MM.1S (cell line): Measurements from ENCODE around the gene OR5D18.
"Not testable (repeated sequence)": the region's sequence is repeated elsewhere in the genome, so short reads cannot be mapped to it uniquely, and the experiment has no call there.

ENCODE experiments used
- DNase-seq: peaks from one replicate; pipeline ENCODE4 v3.0.0-alpha.2; 2015
- H2AFZ ChIP-seq: fragments of 300-600 bp; sonication (generic); 2 replicates; pipeline ENCODE4 v1.6.0; 2016; ENCODE audit warnings: antibody characterized with exemption, low read length
- H3F3A ChIP-seq: fragments of 300-600 bp; sonication (generic); 2 replicates; pipeline ENCODE4 v1.6.1; 2016; ENCODE audit warnings: mild to moderate bottlenecking, antibody characterized with exemption, low read length, moderate library complexity, mixed read lengths; ENCODE audit not compliant: insufficient read depth
- H3K27ac ChIP-seq: fragments of 300-600 bp; sonication (generic); 2 replicates; pipeline ENCODE4 v1.5.1; 2016; ENCODE audit warnings: mild to moderate bottlenecking, low read length
- H3K27me3 ChIP-seq: fragments of 300-600 bp; sonication (generic); replicated peaks from 2 replicates; pipeline ENCODE4 v1.6.0; 2016; ENCODE audit warnings: low read length; ENCODE audit not compliant: insufficient read depth
- H3K36me3 ChIP-seq: fragments of 300-600 bp; sonication (generic); replicated peaks from 2 replicates; pipeline ENCODE4 v1.6.1; 2016; ENCODE audit warnings: mild to moderate bottlenecking, low read length, mixed read lengths; ENCODE audit not compliant: insufficient read depth
- H3K4me1 ChIP-seq: fragments of 300-600 bp; sonication (generic); 2 replicates; pipeline ENCODE4 v1.6.1; 2016; ENCODE audit warnings: low read length, mixed read lengths
- H3K4me2 ChIP-seq: fragments of 300-600 bp; sonication (generic); 2 replicates; pipeline ENCODE4 v1.6.0; 2016; ENCODE audit warnings: low read depth, low read length
- H3K4me3 ChIP-seq: fragments of 300-600 bp; sonication (generic); 2 replicates; pipeline ENCODE4 v1.5.1; 2016; ENCODE audit warnings: low read length, mixed read lengths
- H3K79me2 ChIP-seq: fragments of 300-600 bp; sonication (generic); 2 replicates; pipeline ENCODE4 v1.6.1; 2016; ENCODE audit warnings: mixed run types, low read length, mixed read lengths
- H3K9ac ChIP-seq: fragments of 300-600 bp; sonication (generic); 2 replicates; pipeline ENCODE4 v1.6.1; 2016; ENCODE audit warnings: low read length, mixed read lengths
- H3K9me2 ChIP-seq: fragments of 300-600 bp; sonication (generic); replicated peaks from 2 replicates; pipeline ENCODE4 v1.6.1; 2016; ENCODE audit warnings: mild to moderate bottlenecking, low read length, mixed read lengths; ENCODE audit not compliant: insufficient read depth
- H3K9me3 ChIP-seq: fragments of 300-600 bp; sonication (generic); replicated peaks from 2 replicates; pipeline ENCODE4 v1.6.1; 2016; ENCODE audit warnings: mild to moderate bottlenecking, low read length, mixed read lengths; ENCODE audit not compliant: insufficient read depth
- H4K20me1 ChIP-seq: fragments of 300-600 bp; sonication (generic); 2 replicates; pipeline ENCODE4 v1.6.1; 2016; ENCODE audit warnings: mild to moderate bottlenecking, low read length, moderate library complexity, mixed read lengths; ENCODE audit not compliant: insufficient read depth
- EZH2 ChIP-seq: fragments of 300-600 bp; sonication (generic); optimal IDR thresholded peaks from 2 replicates; pipeline ENCODE3; 2017; ENCODE audit warnings: low read depth, mild to moderate bottlenecking, antibody characterized with exemption, low read length, mixed read lengths
- EZH2phosphoT487 ChIP-seq: fragments of 300-600 bp; sonication (generic); IDR thresholded peaks from 2 replicates; pipeline ENCODE4 v1.6.1; 2018; ENCODE audit warnings: antibody characterized with exemption, low read length
- TF ChIP-seq, protein P1 (sequence below): fragments of 300-600 bp; sonication (generic); IDR thresholded peaks from 2 replicates; pipeline ENCODE4 v1.5.1; 2016; ENCODE audit warnings: antibody characterized with exemption, low read length, mixed read lengths

OR5D18 gene

DNA sequence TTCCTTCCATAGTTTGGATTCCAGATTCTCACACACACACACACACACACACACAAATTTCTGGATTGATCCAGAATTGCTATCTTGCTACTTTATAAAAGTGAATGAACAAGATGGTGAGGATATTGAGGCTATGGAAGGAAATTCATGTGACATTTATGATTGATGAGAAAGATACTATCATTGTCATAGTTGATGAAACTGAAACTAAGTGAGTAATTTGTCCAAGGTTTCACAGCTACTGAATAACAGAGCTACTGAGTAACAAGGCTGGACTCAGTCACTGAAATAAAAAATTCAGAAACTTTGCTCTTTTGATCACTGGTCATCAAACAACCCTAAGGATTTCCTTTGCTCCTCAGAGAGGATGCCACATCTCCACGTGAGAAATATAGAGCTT lies 35.3 kb downstream of the OR5D18 start:
- DNase-seq = peak; percentile 80
- H3K79me2 ChIP-seq = no peaks in the 10 kb centered on the region
- H3K4me1 ChIP-seq = peaks cover 25% of the 10 kb centered on the region
- TF ChIP-seq EZH2 (no peak), EZH2phosphoT487 (no peak)
- TF ChIP-seq, protein P1, sequence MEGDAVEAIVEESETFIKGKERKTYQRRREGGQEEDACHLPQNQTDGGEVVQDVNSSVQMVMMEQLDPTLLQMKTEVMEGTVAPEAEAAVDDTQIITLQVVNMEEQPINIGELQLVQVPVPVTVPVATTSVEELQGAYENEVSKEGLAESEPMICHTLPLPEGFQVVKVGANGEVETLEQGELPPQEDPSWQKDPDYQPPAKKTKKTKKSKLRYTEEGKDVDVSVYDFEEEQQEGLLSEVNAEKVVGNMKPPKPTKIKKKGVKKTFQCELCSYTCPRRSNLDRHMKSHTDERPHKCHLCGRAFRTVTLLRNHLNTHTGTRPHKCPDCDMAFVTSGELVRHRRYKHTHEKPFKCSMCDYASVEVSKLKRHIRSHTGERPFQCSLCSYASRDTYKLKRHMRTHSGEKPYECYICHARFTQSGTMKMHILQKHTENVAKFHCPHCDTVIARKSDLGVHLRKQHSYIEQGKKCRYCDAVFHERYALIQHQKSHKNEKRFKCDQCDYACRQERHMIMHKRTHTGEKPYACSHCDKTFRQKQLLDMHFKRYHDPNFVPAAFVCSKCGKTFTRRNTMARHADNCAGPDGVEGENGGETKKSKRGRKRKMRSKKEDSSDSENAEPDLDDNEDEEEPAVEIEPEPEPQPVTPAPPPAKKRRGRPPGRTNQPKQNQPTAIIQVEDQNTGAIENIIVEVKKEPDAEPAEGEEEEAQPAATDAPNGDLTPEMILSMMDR = no peak
- peak overlapping the region; percentile 19; the same call in 1 of the 2 replicates for H3K4me2 ChIP-seq
- no peak overlapping the region for H3K4me3 ChIP-seq
- no peaks in the 10 kb centered on the region for H3K9me2 ChIP-seq
- H3K27ac ChIP-seq = peak overlapping the region; percentile 57
- H4K20me1 ChIP-seq = no peaks in the 10 kb centered on the region
- no peaks in the 10 kb centered on the region for H3F3A ChIP-seq
- H3K9me3 ChIP-seq = no peaks in the 10 kb centered on the region
- H3K36me3 ChIP-seq = no peaks in the 10 kb centered on the region
- no peak overlapping the region for H3K9ac ChIP-seq
- no peak overlapping the region for H2AFZ ChIP-seq
- H3K27me3 ChIP-seq = no peaks in the 10 kb centered on the region

DNA sequence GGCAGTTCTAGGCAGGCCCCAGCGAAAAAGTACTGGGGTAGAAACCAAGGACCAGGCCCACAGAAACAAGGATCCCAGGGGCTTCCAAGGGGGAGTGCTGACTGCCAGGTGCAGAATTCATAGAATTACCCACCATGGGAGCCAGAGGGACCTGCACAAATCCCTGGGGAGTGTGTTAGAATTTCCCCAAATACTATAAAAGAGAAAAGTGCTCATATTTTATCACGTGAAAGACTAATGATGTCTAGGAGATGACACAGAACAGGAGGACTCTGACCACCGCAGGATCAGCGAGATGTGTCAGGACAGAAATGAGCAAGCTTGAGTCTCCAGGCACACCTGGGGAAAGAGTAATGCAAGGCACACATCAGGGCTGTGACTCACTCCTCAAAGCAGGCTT lies 47.9 kb downstream of the OR5D18 start:
- H3K4me2 ChIP-seq, H4K20me1 ChIP-seq, H3K9me3 ChIP-seq, H3F3A ChIP-seq, H3K79me2 ChIP-seq, H3K4me1 ChIP-seq, H3K9me2 ChIP-seq, H3K27me3 ChIP-seq, H3K27ac ChIP-seq, H3K9ac ChIP-seq, DNase-seq, H3K36me3 ChIP-seq, H2AFZ ChIP-seq, H3K4me3 ChIP-seq: not testable (repeated sequence)
